Measurements from ENCODE around the gene CERS6.

Gene CERS6

GRCh38 chr2:168574856-168575630 is 119.0 kb downstream of the CERS6 start:
- H3K27ac ChIP-seq: peak overlapping the region; percentile 56; the same call in 1 of the 2 replicates
- TF ChIP-seq CTCF (conservative IDR thresholded peaks at IDR 0.05): no peak

GRCh38 chr2:168577885-168578284 is 121.8 kb downstream of the CERS6 start:
- no peak overlapping the region for H3K27ac ChIP-seq
- no peak for TF ChIP-seq ZFX (IDR thresholded peaks at IDR 0.05)
- TF ChIP-seq CTCF (conservative IDR thresholded peaks at IDR 0.05): no peak

GRCh38 chr2:168583064-168583709 is 127.1 kb downstream of the CERS6 start:
- no peak for TF ChIP-seq ZFX (IDR thresholded peaks at IDR 0.05)
- TF ChIP-seq CTCF (conservative IDR thresholded peaks at IDR 0.05): no peak

GRCh38 chr2:168583710-168584521 is 127.8 kb downstream of the CERS6 start:
- H3K27ac ChIP-seq: no peak overlapping the region
- no peak for TF ChIP-seq ZFX (IDR thresholded peaks at IDR 0.05)
- TF ChIP-seq CTCF (conservative IDR thresholded peaks at IDR 0.05): no peak

More at GRCh38 chr2:168583064-168583709, 127.1 kb downstream of the CERS6 start:
- H3K27ac ChIP-seq: no peak overlapping the region

GRCh38 chr2:168584911-168585310 is 128.8 kb downstream of the CERS6 start:
- TF ChIP-seq CTCF (conservative IDR thresholded peaks at IDR 0.05): no peak
- no peak for TF ChIP-seq ZFX (IDR thresholded peaks at IDR 0.05)
- no peak overlapping the region for H3K27ac ChIP-seq

- TF ChIP-seq ZFX (IDR thresholded peaks at IDR 0.05) (no peak), CTCF (conservative IDR thresholded peaks at IDR 0.05) (no peak)
Observed at GRCh38 chr2:168585700-168586099, 129.6 kb downstream of the CERS6 start.

GRCh38 chr2:168587307-168587706 is 131.2 kb downstream of the CERS6 start:
- H3K27ac ChIP-seq: no peak overlapping the region
- TF ChIP-seq CTCF (conservative IDR thresholded peaks at IDR 0.05) (no peak), ZFX (IDR thresholded peaks at IDR 0.05) (no peak)

More at GRCh38 chr2:168585700-168586099, 129.6 kb downstream of the CERS6 start:
- no peak overlapping the region for H3K27ac ChIP-seq
